OCI-LY1 (cell line): ENCODE results near the gene CHST11.

Experiments
- EZH2 ChIP-seq: fragments of 200-600 bp; sonication (generic), shearing (Covaris generic); IDR thresholded peaks from 2 replicates; pipeline ENCODE4 v1.8.0; 2017; ENCODE audit warnings: borderline replicate concordance, mixed run types, mild to moderate bottlenecking, antibody characterized with exemption, low read length, moderate library complexity, mixed read lengths
- TF ChIP-seq, protein P1 (sequence below): fragments of 200-600 bp; sonication (generic), shearing (Covaris generic); IDR thresholded peaks from 2 replicates; pipeline ENCODE4 v1.5.1; 2017; ENCODE audit warnings: mild to moderate bottlenecking, antibody characterized with exemption, low read length, moderate library complexity, mixed read lengths

DNA sequence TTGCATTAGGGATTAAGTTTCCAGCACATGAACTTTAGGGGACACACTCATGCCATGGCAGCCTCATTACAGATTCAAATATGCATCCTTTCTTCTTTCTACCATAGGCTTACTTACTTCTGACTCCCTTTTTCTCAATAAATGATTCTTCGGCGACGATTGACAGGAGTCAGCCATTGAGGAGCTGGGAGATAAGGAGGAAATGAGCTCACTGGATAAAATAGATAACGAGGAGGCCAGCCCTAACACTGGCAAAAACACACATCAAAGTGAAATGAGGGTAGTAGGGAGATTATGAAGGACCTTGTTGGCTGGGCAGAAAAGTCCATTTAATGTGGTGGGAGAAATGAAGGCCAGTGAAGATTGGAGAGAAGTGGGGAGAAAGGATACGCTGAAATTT lies 329.1 kb downstream of the CHST11 start:
- TF ChIP-seq, protein P1, sequence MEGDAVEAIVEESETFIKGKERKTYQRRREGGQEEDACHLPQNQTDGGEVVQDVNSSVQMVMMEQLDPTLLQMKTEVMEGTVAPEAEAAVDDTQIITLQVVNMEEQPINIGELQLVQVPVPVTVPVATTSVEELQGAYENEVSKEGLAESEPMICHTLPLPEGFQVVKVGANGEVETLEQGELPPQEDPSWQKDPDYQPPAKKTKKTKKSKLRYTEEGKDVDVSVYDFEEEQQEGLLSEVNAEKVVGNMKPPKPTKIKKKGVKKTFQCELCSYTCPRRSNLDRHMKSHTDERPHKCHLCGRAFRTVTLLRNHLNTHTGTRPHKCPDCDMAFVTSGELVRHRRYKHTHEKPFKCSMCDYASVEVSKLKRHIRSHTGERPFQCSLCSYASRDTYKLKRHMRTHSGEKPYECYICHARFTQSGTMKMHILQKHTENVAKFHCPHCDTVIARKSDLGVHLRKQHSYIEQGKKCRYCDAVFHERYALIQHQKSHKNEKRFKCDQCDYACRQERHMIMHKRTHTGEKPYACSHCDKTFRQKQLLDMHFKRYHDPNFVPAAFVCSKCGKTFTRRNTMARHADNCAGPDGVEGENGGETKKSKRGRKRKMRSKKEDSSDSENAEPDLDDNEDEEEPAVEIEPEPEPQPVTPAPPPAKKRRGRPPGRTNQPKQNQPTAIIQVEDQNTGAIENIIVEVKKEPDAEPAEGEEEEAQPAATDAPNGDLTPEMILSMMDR: no peak
- TF ChIP-seq EZH2: no peak
